PC-9 (cell line): ENCODE data around the gene CAP2.

Source experiments
- EZH2 ChIP-seq: fragments of 200-600 bp; sonication (generic); IDR thresholded peaks from 2 replicates; pipeline ENCODE4 v1.8.0; 2017; ENCODE audit warnings: antibody characterized with exemption, low read depth
- TF ChIP-seq, protein P1 (sequence below): fragments of 200-600 bp; sonication (generic); conservative IDR thresholded peaks from 2 replicates; pipeline ENCODE4 v1.6.1; 2017; ENCODE audit warnings: mixed run types, antibody characterized with exemption, mild to moderate bottlenecking, moderate library complexity

- TF ChIP-seq, protein P1, sequence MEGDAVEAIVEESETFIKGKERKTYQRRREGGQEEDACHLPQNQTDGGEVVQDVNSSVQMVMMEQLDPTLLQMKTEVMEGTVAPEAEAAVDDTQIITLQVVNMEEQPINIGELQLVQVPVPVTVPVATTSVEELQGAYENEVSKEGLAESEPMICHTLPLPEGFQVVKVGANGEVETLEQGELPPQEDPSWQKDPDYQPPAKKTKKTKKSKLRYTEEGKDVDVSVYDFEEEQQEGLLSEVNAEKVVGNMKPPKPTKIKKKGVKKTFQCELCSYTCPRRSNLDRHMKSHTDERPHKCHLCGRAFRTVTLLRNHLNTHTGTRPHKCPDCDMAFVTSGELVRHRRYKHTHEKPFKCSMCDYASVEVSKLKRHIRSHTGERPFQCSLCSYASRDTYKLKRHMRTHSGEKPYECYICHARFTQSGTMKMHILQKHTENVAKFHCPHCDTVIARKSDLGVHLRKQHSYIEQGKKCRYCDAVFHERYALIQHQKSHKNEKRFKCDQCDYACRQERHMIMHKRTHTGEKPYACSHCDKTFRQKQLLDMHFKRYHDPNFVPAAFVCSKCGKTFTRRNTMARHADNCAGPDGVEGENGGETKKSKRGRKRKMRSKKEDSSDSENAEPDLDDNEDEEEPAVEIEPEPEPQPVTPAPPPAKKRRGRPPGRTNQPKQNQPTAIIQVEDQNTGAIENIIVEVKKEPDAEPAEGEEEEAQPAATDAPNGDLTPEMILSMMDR = no peak
- no peak for TF ChIP-seq EZH2
Observed at GRCh38 chr6:17485946-17486345, 92.6 kb downstream of the CAP2 start.
